Panc1 (cell line): ENCODE measurements around the gene MS4A7.

Source experiments
- CTCF ChIP-seq: fragments of 450-650 bp; IDR thresholded peaks from 2 replicates; pipeline ENCODE4 v1.5.1; 2017; ENCODE audit warnings: mild to moderate bottlenecking
- SIN3A ChIP-seq: IDR thresholded peaks from 2 replicates; pipeline ENCODE4 v1.6.1; 2012; ENCODE audit warnings: low read depth, mild to moderate bottlenecking, low read length, moderate library complexity, borderline replicate concordance; ENCODE audit not compliant: insufficient read depth

- TF ChIP-seq CTCF (no peak), SIN3A (no peak)
Observed at GRCh38 chr11:60393016-60393415, 14.7 kb downstream of the MS4A7 start.
